Ascending aorta (tissue), 2 donors: ENCODE results near the gene S100A12. TPM values are rescaled to one million over a fixed set of nuclear protein-coding genes. Genes with fewer than 3 reads are reported as not detected.

Experiments used
- DNase-seq, 2 donors: peaks; one replicate each; pipeline ENCODE4 v3.0.0-alpha.2; 2019; ENCODE audit warnings: low spot score in 2 of 2
- H3K27ac ChIP-seq, 2 donors: fragments of 200-600 bp; sonication (generic); one replicate each; pipeline ENCODE4 v1.5.1; 2016 to 2017; ENCODE audit warnings: mild to moderate bottlenecking in 1 of 2
- H3K27me3 ChIP-seq: fragments of 200-600 bp; sonication (generic); one replicate; pipeline ENCODE4 v1.5.1; 2017
- H3K36me3 ChIP-seq, 2 donors: fragments of 200-600 bp; sonication (generic); one replicate each; pipeline ENCODE4 v1.5.1; 2016
- H3K4me1 ChIP-seq, 2 donors: fragments of 200-600 bp; sonication (generic); one replicate each; pipeline ENCODE4 v1.5.1; 2016 to 2017; ENCODE audit warnings: mild to moderate bottlenecking in 1 of 2
- H3K4me3 ChIP-seq, 2 donors: fragments of 200-600 bp; sonication (generic); one replicate each; pipeline ENCODE4 v1.5.1; 2016 to 2017; ENCODE audit warnings: mild to moderate bottlenecking in 1 of 2
- H3K9me3 ChIP-seq, 2 donors: fragments of 200-600 bp; sonication (generic); one replicate each; pipeline ENCODE4 v1.5.1; 2016
- CTCF ChIP-seq, 3 experiments: fragments of 200-600 bp in 2 of 3; fragments of 450-650 bp in 1 of 3; sonication (generic) in 2 of 3; IDR thresholded peaks; one replicate each; pipeline ENCODE4 v1.5.1; 2016 to 2019; ENCODE audit warnings: antibody characterized with exemption in 3 of 3, mild to moderate bottlenecking in 1 of 3, moderate library complexity in 1 of 3
- intact Hi-C: fragments of 100-400 bp; cut with DNase I; formaldehyde crosslinking; loops from one replicate; pipeline ENCODE4 v1.15.1; 2023
- total RNA-seq: library from RNA; depleted of rRNA; stranded (reverse); fragments of >200 nt; gene quantifications from one replicate; pipeline ENCODE4 v1.1.0, GENCODE V29; 2016

The S100A12 gene
- total RNA-seq, 1 donor from 2014 or later, result not detected

- Histone ChIP-seq H3K36me3 (no peaks in the 10 kb centered on the region), H3K9me3 (no peaks in the 10 kb centered on the region), H3K4me1 (no peaks in the 10 kb centered on the region), H3K27me3 (no peaks in the 10 kb centered on the region), H3K27ac (no peak overlapping the region), H3K4me3 (no peak overlapping the region)
- intact Hi-C loops, result loop anchor here (10.0 kb wide), 1 partner anchor 261 kb away; the partner anchor contains the start of genes S100A14 and S100A16
- TF ChIP-seq CTCF (IDR thresholded peaks at IDR 0.05), result peak in 1 of 3 experiments; percentile 19
- no peak for DNase-seq
Measured at GRCh38 chr1:153353226-153353947, 22.0 kb downstream of the S100A12 start.

GRCh38 chr1:153352523-153352922, 22.9 kb downstream of the S100A12 start:
- H3K27me3 ChIP-seq, result no peaks in the 10 kb centered on the region
- intact Hi-C loops, result loop anchor here (1.0 to 10.0 kb wide), 3 partner anchors 143 to 262 kb away; partner anchors contain the start of genes S100A14 and S100A16

GRCh38 chr1:153350321-153350957, 25.0 kb downstream of the S100A12 start:
- intact Hi-C loops, result loop anchor here (10.0 kb wide), 1 partner anchor 264 kb away; the partner anchor contains the start of genes S100A14 and S100A16
- DNase-seq, result no peak
- H3K27me3 ChIP-seq, result no peaks in the 10 kb centered on the region

More at GRCh38 chr1:153352523-153352922, 22.9 kb downstream of the S100A12 start:
- Histone ChIP-seq H3K4me1 (no peaks in the 10 kb centered on the region), H3K27ac (no peak overlapping the region), H3K9me3 (no peaks in the 10 kb centered on the region), H3K36me3 (no peaks in the 10 kb centered on the region), H3K4me3 (no peak overlapping the region)
- peak in 1 of 2 donors; percentile 80 for DNase-seq
- peak; percentile 82 to 92 (median 84) for TF ChIP-seq CTCF (IDR thresholded peaks at IDR 0.05)

GRCh38 chr1:153349363-153350320, 25.8 kb downstream of the S100A12 start:
- Histone ChIP-seq H3K27me3 (no peaks in the 10 kb centered on the region), H3K4me1 (no peaks in the 10 kb centered on the region), H3K4me3 (no peak overlapping the region), H3K9me3 (no peaks in the 10 kb centered on the region), H3K27ac (no peak overlapping the region), H3K36me3 (no peaks in the 10 kb centered on the region)
- intact Hi-C loops, result loop anchor here (10.0 kb wide), 1 partner anchor 265 kb away; the partner anchor contains the start of genes S100A14 and S100A16
- no peak for DNase-seq
- TF ChIP-seq CTCF (IDR thresholded peaks at IDR 0.05), result no peak

More at GRCh38 chr1:153350321-153350957, 25.0 kb downstream of the S100A12 start:
- Histone ChIP-seq H3K9me3 (no peaks in the 10 kb centered on the region), H3K4me3 (no peak overlapping the region), H3K4me1 (no peaks in the 10 kb centered on the region), H3K36me3 (no peaks in the 10 kb centered on the region), H3K27ac (no peak overlapping the region)
- TF ChIP-seq CTCF (IDR thresholded peaks at IDR 0.05), result no peak
